GM12873 (cell line): ENCODE data around the gene LPGAT1.

Experiments
- CTCF ChIP-seq: IDR thresholded peaks from 2 replicates; pipeline ENCODE4 v1.5.1; 2012; ENCODE audit warnings: low read depth, mild to moderate bottlenecking, moderate library complexity, low read length, control low read depth; ENCODE audit not compliant: insufficient read depth; ENCODE audit errors: missing control alignments

LPGAT1 gene

DNA sequence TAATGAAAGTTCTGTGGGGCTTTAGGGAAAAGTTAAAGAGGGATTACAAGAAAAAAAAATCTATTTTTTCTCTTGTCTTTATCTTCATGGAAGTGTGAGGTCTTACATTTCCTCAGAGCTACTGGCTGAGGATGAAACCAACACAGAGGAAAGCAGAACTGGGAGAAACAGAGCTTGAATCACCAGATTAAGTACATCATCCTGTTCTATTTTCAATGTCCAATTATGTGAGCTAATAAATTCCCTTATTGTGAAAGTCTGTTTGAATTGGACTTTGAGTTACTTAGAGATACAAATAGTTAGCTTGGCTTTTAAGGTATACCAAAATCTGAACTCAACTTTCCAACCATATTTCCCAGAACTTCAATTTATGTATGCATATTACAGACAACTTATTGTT is 69.2 kb downstream of the LPGAT1 start:
- no peak for TF ChIP-seq CTCF

DNA sequence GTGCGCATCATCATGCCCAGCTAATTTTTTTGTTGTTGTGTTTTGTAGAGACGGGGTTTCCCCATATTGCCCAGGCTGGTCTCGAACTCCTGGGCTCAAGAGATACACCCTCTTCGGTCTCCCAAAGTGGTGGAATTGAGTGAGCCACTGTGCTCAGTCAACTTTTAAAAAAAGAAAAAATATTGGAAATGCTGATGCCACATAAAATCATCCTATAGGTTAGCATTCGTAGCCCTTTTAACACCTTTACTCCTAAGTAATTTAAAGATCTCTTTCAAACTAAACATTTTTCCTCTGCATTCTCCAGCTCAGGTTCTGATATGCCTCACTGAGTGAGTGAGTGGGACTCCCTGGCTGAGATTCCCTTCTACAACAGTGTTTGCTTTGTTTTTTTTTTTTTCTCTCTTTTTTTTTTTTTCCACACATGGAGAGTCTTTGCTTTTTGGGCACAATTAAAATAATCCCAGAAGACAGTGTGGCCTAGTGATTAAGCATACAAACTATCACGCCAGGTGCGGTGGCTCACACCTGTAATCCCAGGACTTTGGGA is 74.0 kb downstream of the LPGAT1 start:
- no peak for TF ChIP-seq CTCF

GRCh38 chr1:211753649-211754251 is 76.8 kb downstream of the LPGAT1 start:
- no peak for TF ChIP-seq CTCF

GRCh38 chr1:211752951-211753486 is 77.5 kb downstream of the LPGAT1 start:
- no peak for TF ChIP-seq CTCF

GRCh38 chr1:211752317-211752716 is 78.2 kb downstream of the LPGAT1 start:
- no peak for TF ChIP-seq CTCF

- TF ChIP-seq CTCF, result no peak
These were observed 79.1 kb downstream of the LPGAT1 start for GRCh38 chr1:211751438-211751837.

- no peak for TF ChIP-seq CTCF
These were observed 80.0 kb downstream of the LPGAT1 start for GRCh38 chr1:211750599-211750998.
